ENCODE data around the gene RGS12.

The RGS12 gene

DNA sequence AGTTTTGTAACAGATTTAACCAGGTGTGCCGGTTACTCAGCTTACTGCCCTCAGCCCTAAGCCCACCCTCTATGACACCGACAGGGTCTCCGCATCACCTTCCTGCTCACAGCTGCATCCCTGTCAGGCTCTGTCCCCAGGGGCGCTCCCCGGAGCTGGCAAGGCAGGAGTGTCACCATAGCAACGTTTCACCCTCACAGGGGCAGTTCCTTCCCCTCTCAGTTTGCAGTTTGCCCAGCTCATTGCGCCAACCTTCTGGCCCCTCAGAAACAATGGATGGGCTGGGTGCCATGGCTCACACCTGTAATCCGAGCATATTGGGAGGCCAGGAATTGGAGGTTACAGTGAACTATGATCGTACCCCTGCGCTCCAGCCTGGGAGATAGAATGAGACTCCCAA lies 42.6 kb downstream of the RGS12 start:
- no peak for DNase-seq
- Histone ChIP-seq H3K4me1 (peaks cover 0 to 11% (median 0%) of the 10 kb centered on the region in 4 donors), H3K36me3 (no peaks in the 10 kb centered on the region), H3K27me3 (no peaks in the 10 kb centered on the region), H3K27ac (no peak overlapping the region), H3K9me3 (no peaks in the 10 kb centered on the region), H3K4me3 (no peak overlapping the region)
- no peak for TF ChIP-seq CTCF (IDR thresholded peaks at IDR 0.05)
- intact Hi-C loops (cut with DNase I; ENCODE audit: low total_unique reads): no loop called here

- no peak for TF ChIP-seq CTCF (IDR thresholded peaks at IDR 0.05)
- Histone ChIP-seq H3K27ac (no peak overlapping the region), H3K27me3 (no peaks in the 10 kb centered on the region), H3K9me3 (no peaks in the 10 kb centered on the region), H3K4me1 (peaks cover 0 to 11% (median 0%) of the 10 kb centered on the region in 4 donors), H3K4me3 (no peak overlapping the region), H3K36me3 (no peaks in the 10 kb centered on the region)
- intact Hi-C loops (cut with DNase I; ENCODE audit: low total_unique reads): no loop called here
- no peak for DNase-seq
These were observed 43.2 kb downstream of the RGS12 start for GRCh38 chr4:3335982-3336381.

DNA sequence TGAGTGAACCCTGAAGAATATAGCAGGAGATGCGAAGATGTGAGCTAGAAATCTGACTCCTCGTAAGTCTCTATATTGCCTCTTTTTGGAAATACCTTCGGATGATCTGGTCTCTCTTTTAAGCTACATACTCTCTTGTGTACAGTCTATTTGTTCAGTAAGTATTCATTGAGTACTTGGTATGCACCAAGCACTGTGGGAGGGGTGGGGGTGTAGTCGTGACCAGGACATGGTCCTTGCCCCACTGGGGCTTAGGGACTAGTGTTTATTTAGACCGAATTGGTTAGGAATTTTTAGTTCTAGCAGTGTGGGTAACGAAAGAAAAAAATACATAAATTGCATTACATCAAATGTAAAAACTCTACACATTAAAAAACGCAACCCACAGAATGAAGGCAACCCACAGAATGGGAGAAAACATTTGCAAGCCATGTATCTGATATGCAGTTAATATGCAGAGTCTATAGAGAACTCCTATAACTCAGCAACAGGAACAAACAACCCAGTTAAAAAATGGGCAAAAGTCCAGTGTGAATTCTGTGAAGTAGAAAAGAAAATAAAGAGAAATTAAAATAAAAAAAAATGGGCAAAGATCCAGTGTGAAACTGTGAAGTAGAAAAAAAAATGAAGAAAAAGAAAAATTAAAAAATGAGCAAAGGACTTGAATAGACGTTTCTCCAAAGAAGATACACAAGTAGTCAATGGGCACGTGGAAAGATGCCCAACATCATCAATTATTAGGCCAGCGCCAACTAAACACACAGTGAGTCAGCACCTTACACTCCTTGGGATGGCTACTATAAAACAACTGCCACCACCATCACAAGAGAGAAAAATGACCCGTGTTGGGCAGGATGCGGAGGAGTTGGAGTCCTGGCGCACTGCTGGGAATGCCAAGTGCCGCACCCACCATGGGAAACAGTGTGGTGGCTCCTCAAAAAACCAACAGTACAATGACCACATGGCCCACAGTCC lies 43.8 kb downstream of the RGS12 start:
- DNase-seq: no peak
- Histone ChIP-seq H3K4me1 (peaks cover 0 to 11% (median 0%) of the 10 kb centered on the region in 4 donors), H3K4me3 (no peak overlapping the region), H3K27me3 (no peaks in the 10 kb centered on the region), H3K9me3 (no peaks in the 10 kb centered on the region), H3K27ac (no peak overlapping the region), H3K36me3 (no peaks in the 10 kb centered on the region)
- no peak for TF ChIP-seq CTCF (IDR thresholded peaks at IDR 0.05)
- intact Hi-C loops (cut with DNase I; ENCODE audit: low total_unique reads): no loop called here

DNA sequence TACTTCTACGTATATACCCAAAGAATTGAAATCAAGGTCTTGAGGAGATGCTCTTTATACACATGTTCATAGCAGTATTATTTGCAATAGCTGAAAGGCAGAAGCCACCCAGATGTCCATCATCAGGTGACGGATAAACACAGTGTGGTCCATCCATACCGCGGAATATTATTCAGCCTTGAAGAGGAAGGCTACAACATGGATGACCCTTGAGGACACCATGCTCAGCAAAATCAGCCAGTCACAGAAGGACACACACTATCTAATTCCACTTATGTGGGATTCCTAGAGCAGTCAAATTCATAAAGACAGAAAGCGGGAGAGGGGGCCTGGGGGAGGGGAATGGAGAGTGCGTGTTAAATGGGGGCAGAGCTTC lies 44.5 kb downstream of the RGS12 start:
- no peak for TF ChIP-seq CTCF (IDR thresholded peaks at IDR 0.05)
- no peaks in the 10 kb centered on the region for H3K36me3 ChIP-seq
- peaks cover 0 to 11% (median 0%) of the 10 kb centered on the region in 4 donors for H3K4me1 ChIP-seq
- H3K9me3 ChIP-seq: no peaks in the 10 kb centered on the region
- no peak for DNase-seq
- no peak overlapping the region for H3K4me3 ChIP-seq
- intact Hi-C loops (cut with DNase I; ENCODE audit: low total_unique reads): no loop called here
- H3K27ac ChIP-seq: no peak overlapping the region
- H3K27me3 ChIP-seq: no peaks in the 10 kb centered on the region

DNA sequence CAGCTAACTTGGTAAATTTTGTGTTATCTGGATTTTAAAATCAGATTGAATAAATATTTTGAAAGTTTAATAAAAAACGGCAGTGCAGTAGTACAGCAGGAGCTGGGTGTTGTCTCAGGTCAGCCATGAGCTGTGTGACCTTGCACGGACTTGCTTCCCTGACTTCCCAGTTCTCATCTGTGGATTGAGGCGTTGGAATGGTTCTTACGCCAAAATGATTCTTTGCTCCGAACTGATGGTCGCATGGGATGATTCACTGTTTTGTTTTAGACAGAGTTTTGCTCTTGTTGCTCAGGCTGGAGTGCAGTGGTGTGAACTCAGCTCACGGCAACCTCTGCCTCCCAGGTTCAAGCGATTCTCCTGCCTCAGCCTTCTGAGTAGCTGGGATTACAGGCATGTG lies 45.0 kb downstream of the RGS12 start:
- Histone ChIP-seq H3K27me3 (no peaks in the 10 kb centered on the region), H3K4me3 (no peak overlapping the region), H3K36me3 (no peaks in the 10 kb centered on the region), H3K9me3 (no peaks in the 10 kb centered on the region), H3K27ac (no peak overlapping the region), H3K4me1 (peaks cover 0 to 11% (median 0%) of the 10 kb centered on the region in 4 donors)
- DNase-seq: no peak
- intact Hi-C loops (cut with DNase I; ENCODE audit: low total_unique reads): no loop called here
- TF ChIP-seq CTCF (IDR thresholded peaks at IDR 0.05): no peak

Measured in tibial artery (tissue), 4 donors.